ENCODE data around the gene GNG12.

The GNG12 gene

DNA sequence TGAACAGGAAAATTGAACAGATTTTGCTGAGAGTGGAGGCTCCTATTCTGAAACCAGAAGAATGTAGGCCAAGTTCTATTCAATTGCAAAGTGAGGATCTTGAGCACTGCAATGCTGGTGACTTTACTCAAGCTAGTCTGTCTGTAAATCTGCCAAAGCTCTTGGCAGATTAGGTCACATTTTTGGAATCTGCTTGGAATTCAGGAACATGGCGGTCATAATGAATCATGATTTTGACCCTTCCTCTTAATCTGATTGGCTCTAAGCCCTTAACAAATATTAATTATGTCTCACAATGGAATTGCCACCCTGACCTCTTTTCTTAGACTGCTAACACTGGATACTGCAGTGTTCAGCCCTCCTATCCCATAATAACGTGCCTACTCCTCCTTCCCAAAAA is 7.2 kb upstream of the GNG12 start:
- DNase-seq (ENCODE audit: low read depth), result no peak

GRCh38 chr1:67839826-67840225 is 6.6 kb upstream of the GNG12 start:
- DNase-seq (ENCODE audit: low read depth), result no peak

GRCh38 chr1:67838180-67838910 is 5.1 kb upstream of the GNG12 start:
- DNase-seq (ENCODE audit: low read depth), result no peak

DNA sequence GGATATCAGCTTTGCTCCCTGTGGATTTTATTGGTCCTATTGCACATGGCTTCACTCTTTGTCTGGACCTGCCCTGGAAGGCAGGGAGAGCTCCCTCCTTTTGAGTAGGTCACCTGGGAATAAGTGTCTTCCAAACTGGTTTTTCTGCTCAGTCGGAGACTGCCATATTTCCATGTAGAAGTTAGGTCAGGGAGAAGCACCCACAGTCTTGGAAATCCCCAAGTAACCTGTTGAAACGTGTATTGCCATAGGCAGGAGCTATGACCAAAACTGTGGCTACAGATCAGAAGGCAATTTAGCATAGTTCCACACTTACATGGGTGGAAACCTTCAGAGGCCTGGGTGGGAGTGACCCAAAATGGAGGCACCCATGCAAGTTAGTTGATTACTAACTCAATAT is 3.5 kb upstream of the GNG12 start:
- no peak for DNase-seq (ENCODE audit: low read depth)

DNA sequence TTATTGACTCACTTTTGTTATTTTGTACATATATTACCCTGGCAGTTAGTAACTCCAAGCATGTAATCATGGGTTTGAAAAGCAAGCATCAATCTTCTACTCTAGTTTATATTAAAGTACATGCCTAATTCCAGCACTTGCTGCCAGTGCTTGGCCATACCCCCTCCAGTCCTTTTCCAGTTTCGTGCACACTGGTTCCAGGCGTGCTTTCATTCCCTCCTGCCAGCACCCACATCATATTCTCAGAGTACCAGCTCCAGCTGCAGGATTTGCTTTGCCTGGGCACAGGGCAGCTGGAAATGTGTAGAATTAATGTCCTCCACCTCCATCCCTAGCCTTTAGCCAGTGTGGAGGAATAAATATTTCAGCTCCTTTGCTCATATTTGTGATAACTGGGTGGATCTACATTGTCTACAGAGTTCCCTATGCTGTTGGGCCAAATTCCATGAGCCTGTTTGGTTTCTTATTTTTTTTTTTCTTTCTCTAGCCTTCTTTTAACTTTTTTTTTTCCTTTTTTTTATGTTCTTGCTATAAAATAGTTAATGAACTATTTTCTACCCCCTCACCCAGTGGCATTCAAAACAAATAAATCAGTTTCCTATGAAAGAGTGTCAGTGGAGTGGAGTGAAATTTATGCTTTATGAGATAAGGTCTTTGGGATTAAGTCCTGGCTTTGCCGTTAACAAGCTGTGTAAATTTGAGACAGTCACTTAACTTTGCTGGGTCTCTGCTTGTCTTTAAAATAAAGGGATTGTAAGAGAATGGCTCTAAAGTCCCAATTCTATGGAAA is 2.6 kb upstream of the GNG12 start:
- DNase-seq (ENCODE audit: low read depth), result no peak

DNA sequence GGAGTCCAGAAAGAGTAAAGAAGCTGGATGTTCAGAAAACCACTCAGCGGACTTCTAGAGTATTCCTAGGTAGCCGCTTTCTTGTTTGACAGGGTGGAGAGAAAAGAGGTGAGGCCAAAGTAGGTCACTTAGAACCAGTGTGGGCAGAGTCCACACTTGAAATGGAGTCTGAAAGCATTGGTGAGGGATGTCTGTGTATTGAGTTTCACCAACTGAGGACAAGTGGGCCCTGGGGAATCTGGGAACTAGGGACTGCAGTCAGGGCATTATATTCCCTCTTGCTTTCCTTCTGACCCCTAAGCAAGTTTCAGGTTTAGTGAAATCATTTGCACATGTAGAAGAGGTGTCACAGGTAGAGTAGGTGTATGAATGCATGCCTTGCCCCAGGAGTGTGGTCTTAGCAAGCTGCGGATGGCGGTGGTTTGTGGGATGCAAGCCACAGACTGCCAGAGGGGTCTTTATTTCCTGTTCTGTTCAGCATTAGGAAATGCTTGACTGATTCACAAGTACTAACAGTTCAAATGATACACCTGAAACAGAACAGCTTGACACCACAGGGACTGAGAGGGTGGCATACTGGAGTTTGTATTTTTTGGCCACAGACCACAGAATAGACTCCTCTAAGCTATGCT is 1.1 kb upstream of the GNG12 start:
- DNase-seq (ENCODE audit: low read depth), result no peak

DNA sequence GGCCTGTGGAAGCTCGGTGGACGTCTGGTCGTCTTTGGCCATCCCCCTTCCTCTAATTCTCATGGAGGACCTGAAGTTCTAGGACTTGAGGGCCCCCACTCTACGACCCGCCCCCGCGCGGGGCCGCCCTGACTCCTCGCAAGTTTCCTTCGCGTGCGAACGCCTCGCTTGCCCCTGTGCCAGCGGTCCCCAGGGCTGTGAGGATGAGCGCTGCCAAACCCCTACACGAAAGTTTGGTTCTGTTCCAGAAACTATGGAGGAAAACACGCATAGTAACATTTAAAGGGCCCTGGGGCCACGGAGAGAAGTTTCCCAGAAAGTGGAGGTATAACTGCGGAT is 304 bp upstream of the GNG12 start:
- no peak for DNase-seq (ENCODE audit: low read depth)

DNA sequence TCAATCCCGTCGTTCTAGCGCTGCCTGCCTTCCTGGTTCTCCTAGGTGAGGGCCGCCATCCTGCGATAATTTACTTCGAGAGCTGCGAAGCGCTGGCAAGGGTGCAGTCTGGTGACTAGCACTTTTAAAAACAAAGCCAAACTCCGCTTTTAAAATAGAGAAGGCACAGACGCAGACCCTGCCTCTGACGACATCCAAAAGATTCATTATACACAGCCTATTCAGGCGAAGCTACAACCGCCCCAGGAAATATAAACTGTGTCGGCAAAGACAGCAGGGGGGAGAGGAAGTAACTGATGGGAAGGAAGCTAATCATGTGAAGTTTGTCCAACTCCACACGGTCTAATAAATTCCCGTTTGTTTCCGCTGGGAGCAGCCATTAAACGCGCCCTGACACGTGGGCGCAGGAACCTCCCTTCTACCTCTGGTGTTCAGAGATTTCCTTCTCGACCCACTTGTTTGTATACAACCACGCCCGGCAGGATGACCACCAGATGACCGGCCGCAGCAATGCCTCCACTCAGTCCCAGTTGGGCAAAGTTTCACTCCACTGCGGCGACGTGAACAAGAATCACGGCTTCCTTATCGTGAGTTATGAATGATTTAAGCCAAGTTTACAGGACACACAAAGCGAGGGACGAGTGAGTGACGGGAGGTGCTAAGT is 1.3 kb downstream of the GNG12 start:
- no peak for DNase-seq (ENCODE audit: low read depth)

GRCh38 chr1:67830928-67831830 is 2.1 kb downstream of the GNG12 start:
- no peak for DNase-seq (ENCODE audit: low read depth)

GRCh38 chr1:67830226-67830625 is 3.0 kb downstream of the GNG12 start:
- no peak for DNase-seq (ENCODE audit: low read depth)

GRCh38 chr1:67827688-67828087 is 5.6 kb downstream of the GNG12 start:
- no peak for DNase-seq (ENCODE audit: low read depth)

- no peak for DNase-seq (ENCODE audit: low read depth)
Measured at GRCh38 chr1:67825591-67825990, 7.7 kb downstream of the GNG12 start.

DNA sequence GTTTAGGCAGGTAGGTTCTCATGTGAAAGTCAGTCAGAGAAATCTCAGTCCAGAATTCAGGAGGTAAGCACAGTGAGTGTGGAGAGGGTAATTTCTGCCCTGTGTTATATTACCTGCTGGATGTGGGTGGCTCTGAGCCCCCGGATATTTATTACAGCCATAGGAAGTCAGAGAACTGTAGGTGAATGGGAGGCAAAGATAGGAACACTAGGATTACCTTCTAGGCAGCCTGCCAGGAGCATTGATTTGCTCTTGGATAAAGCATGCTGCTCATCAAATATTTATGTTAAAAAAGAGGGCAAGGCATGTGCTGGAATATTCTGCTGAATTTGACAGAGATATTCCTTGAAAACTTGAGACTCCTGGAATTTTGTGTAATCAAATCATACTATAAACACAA is 8.5 kb downstream of the GNG12 start:
- no peak for DNase-seq (ENCODE audit: low read depth)

DNA sequence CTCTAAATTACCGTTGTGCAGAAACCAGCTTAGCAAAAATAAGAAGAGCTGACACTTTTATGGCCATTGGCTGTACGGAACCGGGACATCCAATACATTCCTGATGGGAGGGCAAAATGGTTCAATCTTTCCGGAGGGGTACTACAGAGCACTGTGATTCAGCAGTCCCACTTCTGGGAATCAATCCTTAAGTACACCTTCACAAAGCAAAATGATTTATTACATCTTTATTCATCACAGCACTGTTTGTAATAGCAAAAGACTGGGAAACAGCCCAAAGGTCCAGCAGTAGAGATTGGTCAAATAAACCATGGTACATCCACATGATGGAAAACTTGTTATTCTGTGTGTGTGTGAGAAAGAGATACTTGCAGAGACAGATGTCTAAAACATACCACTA is 9.7 kb downstream of the GNG12 start:
- DNase-seq (ENCODE audit: low read depth), result no peak

- DNase-seq (ENCODE audit: low read depth), result no peak
Measured at GRCh38 chr1:67821263-67821662, 12.0 kb downstream of the GNG12 start.

- no peak for DNase-seq (ENCODE audit: low read depth)
Measured at GRCh38 chr1:67818725-67819301, 14.5 kb downstream of the GNG12 start.

DNA sequence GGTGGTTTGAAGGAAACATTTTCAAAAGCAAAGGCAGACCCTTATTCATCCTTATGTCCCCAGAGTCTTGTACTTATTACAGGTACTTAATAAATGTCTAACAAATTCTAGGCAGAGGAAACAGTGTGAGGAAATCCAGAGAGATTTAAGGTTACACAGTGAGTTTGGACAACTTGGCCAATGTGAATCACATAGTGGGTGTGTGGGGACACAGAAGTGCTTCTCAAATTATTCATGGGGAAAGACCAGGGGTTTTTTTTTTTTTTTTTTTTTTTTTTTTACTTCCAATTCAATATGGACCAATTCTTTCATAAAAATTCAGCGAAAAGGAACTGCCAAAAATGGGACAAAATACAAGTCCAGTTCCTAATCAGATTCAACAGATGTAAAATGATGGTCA is 15.1 kb downstream of the GNG12 start:
- DNase-seq (ENCODE audit: low read depth), result no peak

DNA sequence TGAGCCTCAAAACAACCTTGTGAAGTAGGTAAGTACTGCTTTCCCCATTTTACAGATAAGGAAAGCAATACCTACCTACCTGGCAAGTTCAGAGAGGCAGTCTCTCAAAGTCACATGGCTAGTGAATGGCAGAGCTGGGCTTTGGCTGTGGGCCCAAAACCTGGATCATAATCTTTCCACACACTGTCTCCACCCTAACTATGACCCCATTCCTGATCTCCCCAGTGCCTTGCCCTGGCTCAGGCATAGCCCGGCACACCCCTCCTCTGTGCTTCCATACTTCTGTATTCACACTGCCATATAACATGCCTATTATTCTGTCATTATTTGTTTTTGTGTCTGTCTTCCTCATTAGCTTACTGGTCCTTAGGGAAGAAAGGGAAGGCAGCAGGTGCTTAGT is 15.9 kb downstream of the GNG12 start:
- DNase-seq (ENCODE audit: low read depth), result no peak

- no peak for DNase-seq (ENCODE audit: low read depth)
Measured at GRCh38 chr1:67816506-67816905, 16.8 kb downstream of the GNG12 start.

- DNase-seq (ENCODE audit: low read depth), result no peak
Measured at GRCh38 chr1:67816095-67816475, 17.2 kb downstream of the GNG12 start.

GRCh38 chr1:67815303-67816094 is 17.8 kb downstream of the GNG12 start:
- DNase-seq (ENCODE audit: low read depth), result no peak

Data from activated T-helper 9 cell treated with anti-CD3 and anti-CD28 coated beads, Interleukin-2, amount 50 U/mL, for 16 hours (primary cell).